ENCODE results near the gene ZNF608. TPM values are rescaled to one million over a fixed set of nuclear protein-coding genes. Genes with fewer than 3 reads are reported as not detected.

Gene ZNF608
- total RNA-seq, 1 experiment from 2014 or later = 5.6 TPM

GRCh38 chr5:124697933-124698591 is 48.4 kb downstream of the ZNF608 start:
- BruUV-seq (replicated peaks) = no TSS peak
- intact Hi-C loops (cut with micrococcal nuclease) = no loop called here
- ChIA-PET CTCF (no interaction called here), POLR2A (no interaction called here), RAD21 (ENCODE audit: low non-redundant PET in 1 of 2, low total read pairs in 2 of 2, uncharacterized antibody in 2 of 2, unreplicated experiment in 2 of 2) (no interaction called here)
- ATAC-seq (no peak), DNase-seq (ENCODE audit: low read depth, low spot score) (no peak)
- Histone ChIP-seq H2AFZ (ENCODE audit: low read depth, low read length, poor library complexity, severe bottlenecking) (no peak overlapping the region), H3K27ac (ENCODE audit: low read depth, low read length) (no peak overlapping the region), H3K9me3 (ENCODE audit: control insufficient read depth in 1 of 2, insufficient read depth in 1 of 2, low read depth in 1 of 2, low read length in 2 of 2) (no peaks in the 10 kb centered on the region), H3K4me3 (replicated peaks in 1 of 2; ENCODE audit: low read depth in 1 of 2, low read length in 2 of 2) (no peak overlapping the region), H4K20me1 (ENCODE audit: insufficient read depth) (no peaks in the 10 kb centered on the region), H3K4me1 (ENCODE audit: control insufficient read depth in 1 of 2, insufficient read depth in 2 of 2, low read length in 2 of 2) (no peaks in the 10 kb centered on the region), H3K27me3 (ENCODE audit: insufficient read depth, low read length) (no peaks in the 10 kb centered on the region), H3K9ac (ENCODE audit: low read length) (no peak overlapping the region), H3K36me3 (ENCODE audit: control insufficient read depth in 1 of 2, insufficient read depth in 2 of 2, low read length in 2 of 2) (no peaks in the 10 kb centered on the region), H3K4me2 (ENCODE audit: low read length) (no peak overlapping the region), H3K79me2 (ENCODE audit: insufficient read depth, low read length) (no peaks in the 10 kb centered on the region), H3K9me2 (ENCODE audit: insufficient read depth) (no peaks in the 10 kb centered on the region)
- TF ChIP-seq CBX3 (IDR thresholded peaks at IDR 0.05; ENCODE audit: low read depth) (no peak), ZFX (IDR thresholded peaks at IDR 0.05) (no peak), MAX (IDR thresholded peaks at IDR 0.05) (no peak), YY1 (IDR thresholded peaks at IDR 0.05; ENCODE audit: extremely low read depth, insufficient replicate concordance, low read depth, low read length) (no peak), POLR2AphosphoS5 (IDR thresholded peaks at IDR 0.05; ENCODE audit: low read depth, low read length) (no peak), CTCF (IDR thresholded peaks at IDR 0.05 in 2 of 3, conservative IDR thresholded peaks at IDR 0.05 in 1 of 3; ENCODE audit: borderline replicate concordance in 1 of 3, insufficient read depth in 1 of 3, low read depth in 2 of 3, low read length in 2 of 3) (no peak), REST (IDR thresholded peaks at IDR 0.05; ENCODE audit: low read depth) (no peak), RAD21 (IDR thresholded peaks at IDR 0.05; ENCODE audit: low read depth) (no peak), EZH2phosphoT487 (IDR thresholded peaks at IDR 0.05; ENCODE audit: borderline replicate concordance) (no peak), JUND (IDR thresholded peaks at IDR 0.05) (no peak), POLR2A (IDR thresholded peaks at IDR 0.05; ENCODE audit: borderline replicate concordance, extremely low read depth, insufficient read depth, insufficient read length) (no peak), SP1 (IDR thresholded peaks at IDR 0.05; ENCODE audit: low read depth) (no peak), TCF7L2 (IDR thresholded peaks at IDR 0.05; ENCODE audit: borderline replicate concordance, extremely low read depth, insufficient read depth, insufficient read length) (no peak)

All from HCT116 (cell line).